ENCODE results near the gene MAPRE2. TPM values are rescaled to one million over a fixed set of nuclear protein-coding genes. Genes with fewer than 3 reads are reported as not detected.

Gene MAPRE2
- total RNA-seq, 4 donors from 2014 or later: 22.2 to 32.2 (median 24.5) TPM

DNA sequence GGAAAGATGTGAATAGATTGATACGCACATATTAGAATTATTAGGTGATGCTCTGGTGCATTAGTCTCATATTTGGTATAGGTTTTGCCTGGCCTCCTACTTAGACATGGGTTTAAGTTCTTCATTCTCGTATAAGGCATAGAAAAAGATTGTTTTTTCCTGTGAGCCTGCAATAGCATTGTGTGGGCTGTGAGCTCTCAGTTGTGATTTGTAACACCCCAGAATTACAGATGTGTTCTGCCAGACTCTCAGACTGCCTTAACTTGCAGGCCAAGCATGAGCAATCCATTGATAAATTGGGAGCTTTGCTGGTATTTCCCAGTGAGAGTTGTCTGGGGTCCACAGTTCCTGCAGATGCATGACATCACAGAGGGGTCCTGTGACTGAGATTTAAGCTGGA is 95.7 kb downstream of the MAPRE2 start:
- Histone ChIP-seq H3K9me3 (no peaks in the 10 kb centered on the region), H3K27me3 (no peaks in the 10 kb centered on the region), H3K36me3 (peaks cover 8 to 76% (median 53%) of the 10 kb centered on the region in 4 donors), H3K4me3 (no peak overlapping the region), H3K27ac (replicated peaks in 1 of 4) (no peak overlapping the region), H3K4me1 (peaks cover 4 to 18% (median 12%) of the 10 kb centered on the region in 4 donors)
- intact Hi-C loops (cut with DNase I): no loop called here
- WGBS: 94% methylated on average over 2 of the region's 2 CpGs
- TF ChIP-seq POLR2AphosphoS5 (IDR thresholded peaks at IDR 0.05) (no peak), EP300 (IDR thresholded peaks at IDR 0.05) (no peak), POLR2A (IDR thresholded peaks at IDR 0.05; ENCODE audit: low read depth) (no peak)
- TF ChIP-seq, protein P1, sequence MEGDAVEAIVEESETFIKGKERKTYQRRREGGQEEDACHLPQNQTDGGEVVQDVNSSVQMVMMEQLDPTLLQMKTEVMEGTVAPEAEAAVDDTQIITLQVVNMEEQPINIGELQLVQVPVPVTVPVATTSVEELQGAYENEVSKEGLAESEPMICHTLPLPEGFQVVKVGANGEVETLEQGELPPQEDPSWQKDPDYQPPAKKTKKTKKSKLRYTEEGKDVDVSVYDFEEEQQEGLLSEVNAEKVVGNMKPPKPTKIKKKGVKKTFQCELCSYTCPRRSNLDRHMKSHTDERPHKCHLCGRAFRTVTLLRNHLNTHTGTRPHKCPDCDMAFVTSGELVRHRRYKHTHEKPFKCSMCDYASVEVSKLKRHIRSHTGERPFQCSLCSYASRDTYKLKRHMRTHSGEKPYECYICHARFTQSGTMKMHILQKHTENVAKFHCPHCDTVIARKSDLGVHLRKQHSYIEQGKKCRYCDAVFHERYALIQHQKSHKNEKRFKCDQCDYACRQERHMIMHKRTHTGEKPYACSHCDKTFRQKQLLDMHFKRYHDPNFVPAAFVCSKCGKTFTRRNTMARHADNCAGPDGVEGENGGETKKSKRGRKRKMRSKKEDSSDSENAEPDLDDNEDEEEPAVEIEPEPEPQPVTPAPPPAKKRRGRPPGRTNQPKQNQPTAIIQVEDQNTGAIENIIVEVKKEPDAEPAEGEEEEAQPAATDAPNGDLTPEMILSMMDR (IDR thresholded peaks at IDR 0.05): no peak
- DNase-seq (ENCODE audit: extremely low spot score): no peak

DNA sequence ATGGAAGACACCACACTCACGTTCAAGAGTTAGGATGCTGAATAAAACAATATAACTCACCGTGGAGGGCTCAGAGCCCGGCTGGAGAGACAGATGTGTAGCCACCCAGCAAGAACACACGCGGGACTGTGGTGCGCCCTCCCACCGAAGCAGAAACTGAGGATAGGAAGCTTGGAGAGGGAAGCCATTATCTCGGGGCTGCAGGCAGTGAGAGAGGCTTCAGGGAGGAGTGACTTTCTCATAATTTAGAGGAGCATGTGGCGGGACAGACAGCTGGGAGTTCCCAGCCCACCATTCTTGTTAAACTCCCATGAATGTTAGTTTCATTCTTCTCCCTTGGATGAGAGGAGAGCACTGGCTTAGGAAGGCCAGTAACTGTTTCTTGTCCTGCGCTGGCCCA is 96.4 kb downstream of the MAPRE2 start:
- Histone ChIP-seq H3K36me3 (peaks cover 8 to 78% (median 48%) of the 10 kb centered on the region in 4 donors), H3K9me3 (no peaks in the 10 kb centered on the region), H3K4me1 (peaks cover 0 to 11% (median 6%) of the 10 kb centered on the region in 4 donors), H3K27ac (replicated peaks in 1 of 4) (no peak overlapping the region), H3K4me3 (no peak overlapping the region), H3K27me3 (no peaks in the 10 kb centered on the region)
- DNase-seq (ENCODE audit: extremely low spot score): no peak
- 90% methylated on average over 10 of the region's 10 CpGs for WGBS
- TF ChIP-seq, protein P1 (IDR thresholded peaks at IDR 0.05): no peak
- TF ChIP-seq POLR2AphosphoS5 (IDR thresholded peaks at IDR 0.05): no peak
- no peak for TF ChIP-seq POLR2A (IDR thresholded peaks at IDR 0.05; ENCODE audit: low read depth)
- no peak for TF ChIP-seq EP300 (IDR thresholded peaks at IDR 0.05)
- intact Hi-C loops (cut with DNase I): no loop called here

DNA sequence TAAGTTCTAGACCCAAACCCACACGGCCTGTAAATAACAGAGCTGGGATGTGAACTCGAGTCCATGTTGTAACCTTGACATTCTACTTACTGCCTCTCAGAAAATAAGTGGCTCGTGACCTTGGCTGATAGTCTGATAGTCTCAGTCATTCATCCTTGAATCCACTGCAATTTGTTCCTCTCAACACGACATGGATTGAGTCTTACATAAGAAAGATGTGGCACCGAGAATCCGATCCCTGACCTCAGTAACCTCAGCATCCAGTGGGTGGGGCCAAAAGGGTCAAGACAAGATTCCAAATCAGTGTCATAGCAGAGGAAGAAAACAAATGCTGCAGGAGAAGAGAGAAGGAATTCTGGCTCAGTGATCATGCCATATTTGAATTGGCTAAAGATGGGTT is 97.6 kb downstream of the MAPRE2 start:
- intact Hi-C loops (cut with DNase I): no loop called here
- Histone ChIP-seq H3K36me3 (peaks cover 8 to 68% (median 37%) of the 10 kb centered on the region in 4 donors), H3K4me1 (peaks cover 0 to 16% (median 9%) of the 10 kb centered on the region in 4 donors), H3K4me3 (no peak overlapping the region), H3K27me3 (no peaks in the 10 kb centered on the region), H3K9me3 (no peaks in the 10 kb centered on the region), H3K27ac (replicated peaks in 1 of 4) (no peak overlapping the region)
- TF ChIP-seq POLR2A (IDR thresholded peaks at IDR 0.05; ENCODE audit: low read depth) (no peak), EP300 (IDR thresholded peaks at IDR 0.05) (no peak), POLR2AphosphoS5 (IDR thresholded peaks at IDR 0.05) (no peak)
- TF ChIP-seq, protein P1 (IDR thresholded peaks at IDR 0.05): no peak
- WGBS: 69% methylated on average over 6 of the region's 6 CpGs
- no peak for DNase-seq (ENCODE audit: extremely low spot score)

DNA sequence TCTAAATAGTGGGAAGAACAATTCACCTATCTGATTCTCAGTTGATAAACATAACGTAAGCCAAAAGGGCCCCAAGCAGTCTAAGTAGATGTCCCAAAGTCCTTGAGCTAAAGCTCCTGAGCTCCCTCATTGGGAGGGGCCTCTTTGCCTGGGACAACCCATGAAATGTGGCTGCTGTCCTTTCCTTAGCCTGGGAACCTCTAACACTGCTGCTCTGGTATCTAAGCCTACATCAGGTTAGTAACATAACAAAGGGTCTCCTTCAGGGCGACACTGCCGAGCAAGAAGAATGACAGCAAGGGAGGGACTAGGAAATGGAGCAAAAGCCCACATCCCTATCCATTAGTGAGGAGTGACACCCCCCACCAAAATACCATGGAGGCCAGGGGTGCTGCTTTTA is 98.3 kb downstream of the MAPRE2 start:
- H3K9me3 ChIP-seq: no peaks in the 10 kb centered on the region
- 78% methylated on average over 3 of the region's 3 CpGs for WGBS
- H3K27ac ChIP-seq (replicated peaks in 1 of 4): no peak overlapping the region
- TF ChIP-seq POLR2A (IDR thresholded peaks at IDR 0.05; ENCODE audit: low read depth): no peak
- TF ChIP-seq, protein P1 (IDR thresholded peaks at IDR 0.05): no peak
- no peak for TF ChIP-seq EP300 (IDR thresholded peaks at IDR 0.05)
- TF ChIP-seq POLR2AphosphoS5 (IDR thresholded peaks at IDR 0.05): no peak
- no peak for DNase-seq (ENCODE audit: extremely low spot score)
- H3K4me3 ChIP-seq: no peak overlapping the region
- intact Hi-C loops (cut with DNase I): no loop called here
- no peaks in the 10 kb centered on the region for H3K27me3 ChIP-seq
- H3K36me3 ChIP-seq: peaks cover 8 to 60% (median 35%) of the 10 kb centered on the region in 4 donors
- H3K4me1 ChIP-seq: peaks cover 0 to 22% (median 17%) of the 10 kb centered on the region in 4 donors

DNA sequence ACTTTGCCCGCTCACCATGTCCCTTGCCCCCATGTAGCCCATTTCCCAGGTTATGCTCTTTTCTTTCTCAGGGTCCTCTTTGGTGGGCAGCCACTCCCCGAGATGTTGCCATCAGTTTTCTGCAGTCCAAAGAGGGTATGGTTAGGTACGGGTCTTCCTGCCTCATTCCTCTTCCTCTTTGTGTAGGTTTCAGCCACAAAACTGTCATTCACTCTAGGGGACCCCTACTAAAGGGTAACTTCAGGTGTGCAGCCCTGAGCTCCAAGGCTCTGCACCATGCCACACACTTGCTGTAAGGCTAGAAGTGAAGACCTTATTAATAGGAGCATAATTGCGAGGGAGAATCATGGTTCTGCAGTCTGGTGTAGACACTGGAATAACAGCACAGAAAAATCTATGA is 99.9 kb downstream of the MAPRE2 start:
- Histone ChIP-seq H3K9me3 (no peaks in the 10 kb centered on the region), H3K27me3 (no peaks in the 10 kb centered on the region), H3K27ac (replicated peaks in 1 of 4) (no peak overlapping the region), H3K36me3 (peaks cover 8 to 46% (median 25%) of the 10 kb centered on the region in 4 donors), H3K4me1 (peaks cover 0 to 18% (median 17%) of the 10 kb centered on the region in 4 donors), H3K4me3 (no peak overlapping the region)
- intact Hi-C loops (cut with DNase I): loop anchor here (10.0 kb wide), 1 partner anchor 266 kb away; no protein-coding TSS in a partner anchor
- 87% methylated on average over 4 of the region's 4 CpGs for WGBS
- DNase-seq (ENCODE audit: extremely low spot score): no peak
- TF ChIP-seq EP300 (IDR thresholded peaks at IDR 0.05) (no peak), POLR2AphosphoS5 (IDR thresholded peaks at IDR 0.05) (no peak), POLR2A (IDR thresholded peaks at IDR 0.05; ENCODE audit: low read depth) (no peak)
- TF ChIP-seq, protein P1 (IDR thresholded peaks at IDR 0.05): no peak
